Measurements from ENCODE around the gene DSPP.

Gene DSPP

DNA sequence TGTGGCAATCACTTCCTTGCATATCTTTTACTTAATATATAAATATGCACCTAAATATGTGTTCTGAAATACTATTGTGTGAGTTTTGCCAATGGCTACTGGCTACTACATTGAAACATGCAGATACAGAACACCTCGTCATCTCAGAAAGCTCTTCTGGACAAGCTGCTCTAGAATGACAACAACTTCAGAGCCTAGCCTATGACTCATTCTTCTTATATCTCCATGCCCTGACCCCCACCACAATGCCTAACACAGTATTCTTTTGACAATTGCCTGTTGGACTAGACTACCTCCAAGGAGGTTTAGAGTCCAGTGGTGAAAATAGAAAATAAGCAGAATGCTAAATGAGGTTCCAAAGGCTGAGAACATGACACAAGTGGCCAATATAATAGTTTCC lies 24.1 kb downstream of the DSPP start:
- H3K9me3 ChIP-seq (ENCODE audit: control insufficient read depth, low read depth, low read length) = no peaks in the 10 kb centered on the region
- no peak overlapping the region for H3K9ac ChIP-seq (ENCODE audit: low read length)
- no peak overlapping the region for H3K4me3 ChIP-seq (ENCODE audit: low read length)
- no peaks in the 10 kb centered on the region for H3K27me3 ChIP-seq (ENCODE audit: control insufficient read depth, insufficient read depth, low read length)
- no peaks in the 10 kb centered on the region for H3K4me1 ChIP-seq (ENCODE audit: control insufficient read depth, low read depth, low read length)
- no peak overlapping the region for H3K27ac ChIP-seq (ENCODE audit: low read length)
- H3K36me3 ChIP-seq (ENCODE audit: control insufficient read depth, low read depth, low read length) = no peaks in the 10 kb centered on the region

- H3K27ac ChIP-seq (ENCODE audit: low read length) = no peak overlapping the region
- H3K4me1 ChIP-seq (ENCODE audit: control insufficient read depth, low read depth, low read length) = no peaks in the 10 kb centered on the region
- no peak overlapping the region for H3K4me3 ChIP-seq (ENCODE audit: low read length)
- no peaks in the 10 kb centered on the region for H3K36me3 ChIP-seq (ENCODE audit: control insufficient read depth, low read depth, low read length)
- no peak overlapping the region for H3K9ac ChIP-seq (ENCODE audit: low read length)
- no peaks in the 10 kb centered on the region for H3K27me3 ChIP-seq (ENCODE audit: control insufficient read depth, insufficient read depth, low read length)
- no peaks in the 10 kb centered on the region for H3K9me3 ChIP-seq (ENCODE audit: control insufficient read depth, low read depth, low read length)
These were observed 24.9 kb downstream of the DSPP start for GRCh38 chr4:87633243-87633642.

DNA sequence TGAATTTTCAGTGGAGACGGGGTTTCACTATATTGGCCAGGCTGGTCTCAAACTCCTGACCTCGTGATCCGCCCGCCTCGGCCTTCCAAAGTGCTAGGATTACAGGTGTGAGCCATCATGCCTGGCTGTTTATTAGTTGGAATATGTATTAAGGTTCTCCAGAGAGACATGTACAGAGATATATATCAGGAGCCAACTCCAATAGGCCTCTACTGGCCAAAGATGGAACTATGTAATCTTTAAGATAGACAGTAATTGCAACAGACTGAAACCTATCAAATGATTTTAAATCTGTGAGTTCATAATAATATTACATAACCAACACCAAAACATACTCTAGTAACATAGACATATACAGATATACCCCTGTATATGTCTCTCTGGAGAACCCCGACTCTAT lies 36.0 kb downstream of the DSPP start:
- H3K36me3 ChIP-seq (ENCODE audit: control insufficient read depth, low read depth, low read length) = no peaks in the 10 kb centered on the region
- H3K4me1 ChIP-seq (ENCODE audit: control insufficient read depth, low read depth, low read length) = no peaks in the 10 kb centered on the region

DNA sequence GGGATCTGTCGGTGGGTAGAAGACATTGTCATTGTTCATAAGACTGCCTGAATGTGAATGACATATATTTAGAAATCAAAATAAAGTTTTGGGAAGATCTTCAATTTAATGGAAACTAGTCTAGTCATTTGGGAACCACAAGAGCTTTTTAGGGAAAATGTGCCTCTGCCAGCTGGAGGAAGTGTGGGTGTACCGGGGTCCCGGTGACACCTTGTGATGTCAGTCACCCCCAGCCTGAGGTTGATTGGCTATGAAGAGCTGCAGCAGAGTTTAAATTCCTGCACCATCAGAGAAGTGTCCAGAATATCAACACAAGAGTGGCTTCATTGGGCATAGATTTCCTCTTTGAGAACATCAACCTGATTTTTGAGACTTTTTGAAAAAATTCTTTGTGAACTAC lies 41.7 kb downstream of the DSPP start, which contains the start of gene DMP1:
Gene DMP1 (plus strand): TSS at position 301 of the 400 bp plus-strand sequence. CDS start 6,213 bp downstream, outside the sequence.
- no peak within 1 kb of the TSS for H3K4me3 ChIP-seq (ENCODE audit: low read length)
- H3K27ac ChIP-seq (ENCODE audit: low read length) = no peak within 1 kb of the TSS
- no peaks in the 10 kb centered on the region for H3K27me3 ChIP-seq (ENCODE audit: control insufficient read depth, insufficient read depth, low read length)
- H3K4me1 ChIP-seq (ENCODE audit: control insufficient read depth, low read depth, low read length) = peaks cover 13% of the 10 kb centered on the region
- no peak within 1 kb of the TSS for H3K9ac ChIP-seq (ENCODE audit: low read length)
- H3K36me3 ChIP-seq (ENCODE audit: control insufficient read depth, low read depth, low read length) = no peaks in the 10 kb centered on the region
- H3K9me3 ChIP-seq (ENCODE audit: control insufficient read depth, low read depth, low read length) = no peaks in the 10 kb centered on the region

More for the DNA sequence above, 36.0 kb downstream of the DSPP start:
- no peaks in the 10 kb centered on the region for H3K27me3 ChIP-seq (ENCODE audit: control insufficient read depth, insufficient read depth, low read length)
- H3K9me3 ChIP-seq (ENCODE audit: control insufficient read depth, low read depth, low read length) = no peaks in the 10 kb centered on the region
- no peak overlapping the region for H3K27ac ChIP-seq (ENCODE audit: low read length)
- H3K4me3 ChIP-seq (ENCODE audit: low read length) = no peak overlapping the region
- H3K9ac ChIP-seq (ENCODE audit: low read length) = no peak overlapping the region

- H3K9me3 ChIP-seq (ENCODE audit: control insufficient read depth, low read depth, low read length) = no peaks in the 10 kb centered on the region
- no peaks in the 10 kb centered on the region for H3K27me3 ChIP-seq (ENCODE audit: control insufficient read depth, insufficient read depth, low read length)
- no peak overlapping the region for H3K4me3 ChIP-seq (ENCODE audit: low read length)
- no peaks in the 10 kb centered on the region for H3K36me3 ChIP-seq (ENCODE audit: control insufficient read depth, low read depth, low read length)
- no peak overlapping the region for H3K27ac ChIP-seq (ENCODE audit: low read length)
- no peak overlapping the region for H3K9ac ChIP-seq (ENCODE audit: low read length)
- peaks cover 14% of the 10 kb centered on the region for H3K4me1 ChIP-seq (ENCODE audit: control insufficient read depth, low read depth, low read length)
These were observed 42.6 kb downstream of the DSPP start for GRCh38 chr4:87650938-87651337.

DNA sequence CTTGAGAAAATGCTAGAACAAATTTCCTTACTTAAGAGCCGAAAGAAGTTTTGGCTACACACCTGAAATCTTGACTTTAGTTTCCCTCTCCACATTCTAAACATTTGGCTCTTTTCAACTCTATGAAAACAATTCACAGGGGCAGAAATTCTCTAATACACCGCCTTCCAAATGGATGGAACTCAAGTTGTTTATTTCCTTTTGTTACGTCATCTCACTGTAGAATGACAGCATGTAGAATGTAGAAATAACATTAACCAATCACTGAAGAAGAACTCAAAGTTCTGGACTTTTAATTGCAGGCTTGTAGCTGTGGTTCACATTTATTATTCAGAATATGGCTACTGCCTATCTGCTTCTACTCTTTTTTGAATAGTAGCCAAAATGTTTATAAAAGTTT lies 43.6 kb downstream of the DSPP start:
- Histone ChIP-seq H3K4me3 (ENCODE audit: low read length) (no peak overlapping the region), H3K27ac (ENCODE audit: low read length) (no peak overlapping the region), H3K9ac (ENCODE audit: low read length) (no peak overlapping the region)

GRCh38 chr4:87654487-87655044 lies 46.2 kb downstream of the DSPP start:
- Histone ChIP-seq H3K27me3 (ENCODE audit: control insufficient read depth, insufficient read depth, low read length) (no peaks in the 10 kb centered on the region), H3K36me3 (ENCODE audit: control insufficient read depth, low read depth, low read length) (no peaks in the 10 kb centered on the region), H3K4me3 (ENCODE audit: low read length) (no peak overlapping the region), H3K9me3 (ENCODE audit: control insufficient read depth, low read depth, low read length) (no peaks in the 10 kb centered on the region), H3K27ac (ENCODE audit: low read length) (no peak overlapping the region), H3K9ac (ENCODE audit: low read length) (no peak overlapping the region), H3K4me1 (ENCODE audit: control insufficient read depth, low read depth, low read length) (peaks cover 14% of the 10 kb centered on the region)

More for the DNA sequence above, 43.6 kb downstream of the DSPP start:
- Histone ChIP-seq H3K36me3 (ENCODE audit: control insufficient read depth, low read depth, low read length) (no peaks in the 10 kb centered on the region), H3K9me3 (ENCODE audit: control insufficient read depth, low read depth, low read length) (no peaks in the 10 kb centered on the region), H3K27me3 (ENCODE audit: control insufficient read depth, insufficient read depth, low read length) (no peaks in the 10 kb centered on the region), H3K4me1 (ENCODE audit: control insufficient read depth, low read depth, low read length) (peaks cover 14% of the 10 kb centered on the region)

DNA sequence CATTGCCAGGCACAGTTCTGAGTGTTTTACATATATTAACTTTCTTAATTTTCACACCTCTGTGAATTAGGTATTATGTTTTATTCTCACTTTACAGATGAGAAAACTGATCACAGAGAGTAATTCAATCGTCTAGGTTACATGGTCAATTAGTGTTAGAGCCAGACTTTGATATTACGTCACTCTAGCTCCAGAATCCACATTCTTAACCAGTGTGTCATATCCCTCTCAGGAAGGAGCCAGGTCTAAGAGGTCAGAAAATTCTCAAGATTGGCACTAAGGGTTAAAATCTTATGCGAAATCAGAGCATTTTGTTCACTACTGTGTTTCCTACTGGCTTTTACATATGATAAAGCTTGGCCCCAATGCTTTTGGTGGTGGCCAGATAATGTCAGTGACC lies 49.2 kb downstream of the DSPP start:
- Histone ChIP-seq H3K27me3 (ENCODE audit: control insufficient read depth, insufficient read depth, low read length) (no peaks in the 10 kb centered on the region), H3K9me3 (ENCODE audit: control insufficient read depth, low read depth, low read length) (no peaks in the 10 kb centered on the region), H3K27ac (ENCODE audit: low read length) (no peak overlapping the region)

GRCh38 chr4:87659247-87659931 lies 51.1 kb downstream of the DSPP start:
- H3K9me3 ChIP-seq (ENCODE audit: control insufficient read depth, low read depth, low read length) = no peaks in the 10 kb centered on the region
- no peak overlapping the region for H3K27ac ChIP-seq (ENCODE audit: low read length)

More for the DNA sequence above, 49.2 kb downstream of the DSPP start:
- H3K9ac ChIP-seq (ENCODE audit: low read length) = no peak overlapping the region
- H3K4me1 ChIP-seq (ENCODE audit: control insufficient read depth, low read depth, low read length) = peaks cover 14% of the 10 kb centered on the region
- H3K4me3 ChIP-seq (ENCODE audit: low read length) = no peak overlapping the region
- no peaks in the 10 kb centered on the region for H3K36me3 ChIP-seq (ENCODE audit: control insufficient read depth, low read depth, low read length)

GRCh38 chr4:87662871-87663270 lies 54.5 kb downstream of the DSPP start:
- no peak overlapping the region for H3K9ac ChIP-seq (ENCODE audit: low read length)
- no peaks in the 10 kb centered on the region for H3K36me3 ChIP-seq (ENCODE audit: control insufficient read depth, low read depth, low read length)
- no peaks in the 10 kb centered on the region for H3K4me1 ChIP-seq (ENCODE audit: control insufficient read depth, low read depth, low read length)
- no peaks in the 10 kb centered on the region for H3K27me3 ChIP-seq (ENCODE audit: control insufficient read depth, insufficient read depth, low read length)
- H3K4me3 ChIP-seq (ENCODE audit: low read length) = no peak overlapping the region
- H3K9me3 ChIP-seq (ENCODE audit: control insufficient read depth, low read depth, low read length) = no peaks in the 10 kb centered on the region
- H3K27ac ChIP-seq (ENCODE audit: low read length) = no peak overlapping the region

More at GRCh38 chr4:87659247-87659931, 51.1 kb downstream of the DSPP start:
- Histone ChIP-seq H3K4me1 (ENCODE audit: control insufficient read depth, low read depth, low read length) (peaks cover 7% of the 10 kb centered on the region), H3K36me3 (ENCODE audit: control insufficient read depth, low read depth, low read length) (no peaks in the 10 kb centered on the region), H3K9ac (ENCODE audit: low read length) (no peak overlapping the region), H3K4me3 (ENCODE audit: low read length) (no peak overlapping the region), H3K27me3 (ENCODE audit: control insufficient read depth, insufficient read depth, low read length) (no peaks in the 10 kb centered on the region)

Measured in iPS-18a (cell line).